Subcutaneous adipose tissue (tissue), 4 donors: Measurements from ENCODE around the gene BIK. TPM values are rescaled to one million over a fixed set of nuclear protein-coding genes. Genes with fewer than 3 reads are reported as not detected.

Experiments used
- CTCF ChIP-seq: fragments of 450-650 bp; IDR thresholded peaks from one replicate; pipeline ENCODE4 v1.5.1; 2016; ENCODE audit warnings: low read depth, mild to moderate bottlenecking, control low read depth, antibody characterized with exemption, moderate library complexity
- total RNA-seq, 4 donors: library from RNA; depleted of rRNA; stranded (reverse); fragments of >200 nt; gene quantifications; one replicate each; pipeline ENCODE4 v1.1.0, GENCODE V29; 2016

The BIK gene
- 1 to 10 TPM in 1 of 4 donors, not detected in 3; 1.4 TPM for total RNA-seq

- TF ChIP-seq CTCF, result no peak
Observed at GRCh38 chr22:43110444-43110926, at the start of gene BIK. Gene BIK (plus strand): TSS chr22:43110750. CDS start chr22:43124023, 13,273 bp downstream.

GRCh38 chr22:43066134-43066533, 44.4 kb upstream of the BIK start:
- no peak for TF ChIP-seq CTCF

GRCh38 chr22:43066844-43067385, 43.6 kb upstream of the BIK start:
- no peak for TF ChIP-seq CTCF

GRCh38 chr22:43077121-43077877, 33.3 kb upstream of the BIK start:
- TF ChIP-seq CTCF, result no peak

GRCh38 chr22:43078522-43078921, 32.0 kb upstream of the BIK start:
- TF ChIP-seq CTCF, result no peak

GRCh38 chr22:43079742-43080141, 30.8 kb upstream of the BIK start:
- no peak for TF ChIP-seq CTCF

GRCh38 chr22:43080616-43081015, 29.9 kb upstream of the BIK start:
- no peak for TF ChIP-seq CTCF
